Activated T-cell treated with anti-CD3 and anti-CD28 coated beads, Interleukin-2, amount 50 U/mL, for 72 hours (primary cell): ENCODE data around the gene MSI1. TPM values are rescaled to one million over a fixed set of nuclear protein-coding genes. Genes with fewer than 3 reads are reported as not detected.
A peak's percentile ranks its signal among the peaks of the same experiment; 100 is the strongest.

Source experiments
- ATAC-seq, 2 donors: fragments of 150-1000 bp; cut with Tn5 transposase; replicated peaks in 1 of 2; 2 replicates each; pipeline ENCODE4 v1.10.0; 2021; ENCODE audit warnings: moderate library complexity in 2 of 2, mild to moderate bottlenecking in 1 of 2
- DNase-seq, 2 donors: peaks; one replicate each; pipeline ENCODE4 v3.0.0; 2021 to 2022; ENCODE audit warnings: mixed read lengths in 1 of 2
- H3K27ac Mint-ChIP-seq: one replicate; pipeline ENCODE4 v1.8.0; 2022; ENCODE audit warnings: mild to moderate bottlenecking, moderate library complexity, mixed read lengths
- H3K27me3 Mint-ChIP-seq: one replicate; pipeline ENCODE4 v1.8.0; 2022; ENCODE audit warnings: low read depth, mixed read lengths
- H3K36me3 Mint-ChIP-seq, 2 donors: one replicate each; pipeline ENCODE4 v1.8.0; 2022; ENCODE audit warnings: mixed read lengths in 2 of 2, mild to moderate bottlenecking in 1 of 2; ENCODE audit not compliant: insufficient read depth in 2 of 2
- H3K4me1 Mint-ChIP-seq: one replicate; pipeline ENCODE4 v1.8.0; 2022; ENCODE audit warnings: low read depth, mixed read lengths
- H3K4me3 Mint-ChIP-seq, 2 donors: one replicate each; pipeline ENCODE4 v1.8.0; 2022; ENCODE audit warnings: mild to moderate bottlenecking in 2 of 2, mixed read lengths in 2 of 2, moderate library complexity in 2 of 2
- H3K9me3 Mint-ChIP-seq, 2 donors: one replicate each; pipeline ENCODE4 v1.8.0; 2022; ENCODE audit warnings: mixed read lengths in 2 of 2
- total RNA-seq, 2 donors: library from RNA; stranded (reverse); gene quantifications; one replicate each; pipeline ENCODE4 v1.2.3, GENCODE V29; 2022

Gene MSI1
- total RNA-seq: 1 to 10 TPM; 5.6 to 6.6 TPM

DNA sequence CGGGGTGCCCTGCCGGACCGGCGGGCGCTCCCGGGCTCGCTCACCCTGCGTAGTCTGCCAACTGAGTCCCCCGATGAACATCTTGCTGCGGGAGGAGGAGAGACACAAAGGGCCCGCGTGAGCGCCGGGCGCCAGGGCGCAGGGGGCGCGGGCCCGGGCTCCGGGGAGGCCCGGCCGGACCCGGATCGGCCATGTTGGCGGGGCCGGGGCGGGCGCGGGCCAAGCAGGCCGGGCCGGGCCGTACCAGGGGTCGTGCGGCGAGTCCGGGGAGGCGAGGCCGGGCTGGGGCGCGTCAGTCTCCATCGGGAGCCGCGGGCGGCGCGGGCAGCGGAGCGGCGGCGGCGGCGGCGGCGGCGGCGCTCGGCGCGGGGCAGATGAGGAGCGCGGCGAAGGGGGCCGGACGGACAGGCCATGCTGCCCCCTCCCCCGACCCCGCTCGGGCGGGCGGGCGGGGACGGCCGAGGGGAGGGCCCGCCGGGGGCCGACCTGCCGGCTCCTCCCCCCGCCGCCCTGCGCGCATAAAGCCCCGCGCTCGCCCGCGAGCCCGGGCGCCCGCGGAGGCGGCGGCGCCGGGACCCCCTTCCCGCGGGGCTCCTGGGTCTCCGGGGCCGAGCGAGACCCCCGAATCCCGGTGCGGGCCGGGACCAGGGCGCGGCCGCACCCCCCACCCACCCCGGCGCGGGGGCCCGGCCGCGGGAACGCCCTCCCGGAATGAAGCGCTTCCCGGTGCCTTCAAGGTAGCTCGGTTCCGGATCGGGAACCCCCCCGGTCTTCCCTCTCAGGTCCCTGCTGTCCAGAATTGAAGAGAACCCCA is at the start of gene MSI1:
TSS of gene MSI1 (minus strand) at position 376 of the 814 bp plus-strand sequence. CDS start at position 303, 73 bp downstream.
- peaks cover 1 to 4% of the 10 kb centered on the region in 2 donors for H3K36me3 Mint-ChIP-seq

DNA sequence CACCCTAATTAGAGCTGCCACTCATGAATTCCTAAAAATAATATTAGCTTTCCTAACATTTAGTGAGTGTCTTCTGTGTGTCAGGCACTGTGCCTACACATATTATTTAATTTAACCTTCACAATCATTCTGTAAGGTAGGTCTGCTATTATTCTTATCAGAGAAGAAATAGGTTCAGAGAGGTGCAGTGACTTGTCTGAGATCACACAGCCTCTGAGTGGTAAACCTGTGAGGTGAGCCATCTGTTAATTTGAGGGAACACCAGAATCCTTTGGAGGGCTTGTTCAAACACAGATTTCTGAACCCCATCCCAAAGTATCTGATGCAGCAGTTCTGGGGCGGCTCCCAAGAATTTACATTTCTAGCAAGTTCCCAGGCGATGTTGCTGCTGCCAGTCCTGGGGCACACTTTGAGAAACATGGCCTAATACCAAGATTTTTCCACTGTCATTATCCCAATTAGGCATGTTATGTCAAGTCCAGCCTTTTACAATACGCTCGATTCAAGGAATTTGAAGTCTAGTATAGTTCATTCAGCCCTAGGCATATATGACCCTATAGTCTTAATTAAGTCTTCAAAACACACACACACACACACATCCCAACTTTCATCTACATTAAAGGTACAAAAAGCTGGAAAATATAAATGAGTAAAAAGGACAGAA is 49.1 kb upstream of the MSI1 start:
- Mint-ChIP-seq H3K27me3 (no peaks in the 10 kb centered on the region), H3K4me1 (no peaks in the 10 kb centered on the region), H3K9me3 (no peaks in the 10 kb centered on the region), H3K27ac (peak overlapping the region; percentile 5), H3K4me3 (no peak overlapping the region), H3K36me3 (no peaks in the 10 kb centered on the region)
- DNase-seq (no peak), ATAC-seq (no peak)

More for the DNA sequence above, at the start of gene MSI1:
- Mint-ChIP-seq H3K4me1 (peaks cover 20% of the 10 kb centered on the region), H3K27ac (no peak within 1 kb of the TSS), H3K4me3 (peak within 1 kb of the TSS; percentile 76 to 85), H3K9me3 (no peaks in the 10 kb centered on the region), H3K27me3 (peaks cover 78% of the 10 kb centered on the region)
- peak; percentile 47 to 49 for ATAC-seq
- DNase-seq: peak in 1 of 2 donors; percentile 31

DNA sequence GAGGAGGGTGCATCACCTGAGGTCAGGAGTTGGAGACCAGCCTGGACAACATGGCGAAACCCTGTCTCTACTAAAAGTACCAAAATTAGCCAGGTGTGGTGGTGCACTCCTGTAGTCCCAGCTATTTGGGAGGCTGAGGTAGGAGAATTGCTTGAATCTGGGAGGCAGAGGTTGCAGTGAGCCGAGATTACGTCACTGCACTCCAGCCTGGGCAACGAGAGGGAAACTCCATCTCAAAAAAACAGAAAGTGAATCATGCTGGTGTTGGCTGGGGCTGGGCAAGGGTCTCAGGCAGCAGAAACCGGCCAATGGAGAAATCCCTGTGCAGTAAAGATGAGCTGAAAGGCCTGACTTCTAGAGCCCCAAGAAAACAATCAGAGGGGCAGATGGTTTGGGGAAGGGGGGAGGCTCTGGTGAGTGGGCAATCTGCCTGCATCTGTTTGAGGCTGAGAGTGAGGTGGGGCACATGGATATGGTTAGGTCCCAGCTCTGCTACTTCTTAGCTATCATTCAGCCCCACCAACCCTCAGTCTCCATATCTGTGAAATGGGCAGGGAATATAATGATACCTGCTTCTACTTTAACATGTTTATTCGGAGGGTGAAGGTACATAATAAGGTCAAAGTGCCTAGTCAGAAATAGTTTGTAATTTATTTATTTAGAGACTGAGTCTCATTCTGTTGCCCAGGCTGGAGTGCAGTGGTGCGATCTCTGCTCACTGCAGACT is 47.7 kb upstream of the MSI1 start:
- no peak overlapping the region for H3K4me3 Mint-ChIP-seq
- no peaks in the 10 kb centered on the region for H3K4me1 Mint-ChIP-seq
- no peaks in the 10 kb centered on the region for H3K9me3 Mint-ChIP-seq
- DNase-seq: no peak
- no peak for ATAC-seq
- H3K36me3 Mint-ChIP-seq: no peaks in the 10 kb centered on the region
- H3K27me3 Mint-ChIP-seq: peaks cover 5% of the 10 kb centered on the region
- H3K27ac Mint-ChIP-seq: no peak overlapping the region

DNA sequence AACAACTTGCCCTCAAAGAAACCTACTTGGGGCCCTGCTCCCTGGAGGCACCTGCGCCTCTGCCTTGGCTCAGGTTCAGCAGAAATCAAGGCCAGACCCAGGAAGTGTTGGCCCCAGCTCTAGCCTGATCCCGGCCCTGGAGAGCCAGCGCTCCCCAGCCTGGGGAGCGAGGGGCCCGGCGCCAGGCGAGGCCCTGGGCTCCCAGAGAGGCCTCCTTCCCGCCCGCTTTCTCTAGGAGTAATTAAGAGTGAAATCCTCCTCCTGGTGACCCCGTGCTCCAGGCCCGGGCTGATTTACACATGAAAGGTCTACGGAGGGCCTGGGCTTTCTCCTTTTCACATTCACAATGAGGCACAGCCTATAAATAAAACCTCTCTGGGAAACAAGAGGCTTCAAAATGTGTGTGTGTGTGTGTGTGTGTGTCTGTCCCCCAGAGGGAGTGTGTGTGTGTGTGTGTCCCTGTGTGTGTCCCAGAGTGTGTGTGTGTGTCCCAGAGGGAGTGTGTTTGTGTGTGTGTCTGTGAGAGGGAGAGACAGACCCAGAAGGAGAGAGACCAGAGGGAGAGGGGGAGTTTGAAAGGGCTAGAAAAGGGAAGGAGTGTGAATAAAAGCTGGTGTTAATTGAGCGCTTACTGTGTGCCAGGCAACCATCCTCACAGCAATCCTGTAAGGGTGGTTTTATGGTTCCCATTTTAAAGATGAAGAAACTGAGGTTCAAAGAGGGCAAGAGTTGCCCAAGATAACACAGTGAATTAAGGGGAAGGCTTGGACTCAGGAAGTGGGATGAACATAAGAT is 45.1 kb upstream of the MSI1 start:
- Mint-ChIP-seq H3K4me1 (no peaks in the 10 kb centered on the region), H3K27ac (no peak overlapping the region), H3K27me3 (peaks cover 5% of the 10 kb centered on the region), H3K4me3 (no peak overlapping the region), H3K9me3 (no peaks in the 10 kb centered on the region), H3K36me3 (no peaks in the 10 kb centered on the region)
- ATAC-seq (no peak), DNase-seq (no peak)

DNA sequence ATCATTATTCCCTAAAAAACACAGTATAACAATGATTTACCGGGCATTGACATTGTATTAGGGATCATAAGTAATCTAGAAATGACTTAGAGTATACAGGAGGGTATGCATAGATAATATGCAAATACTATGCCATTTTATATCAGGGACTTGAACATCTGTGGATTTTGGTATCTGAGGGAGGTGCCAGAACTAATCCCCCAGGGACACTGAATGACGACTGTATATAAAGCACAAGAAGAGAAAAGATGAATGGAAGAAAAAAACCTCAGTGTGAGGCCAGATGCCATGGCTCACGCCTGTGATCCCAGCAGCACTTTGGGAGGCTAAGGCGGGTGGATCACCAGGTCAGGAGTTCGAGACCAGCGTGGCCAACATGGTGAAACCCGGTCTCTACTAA is 43.5 kb upstream of the MSI1 start:
- Mint-ChIP-seq H3K27ac (no peak overlapping the region), H3K9me3 (no peaks in the 10 kb centered on the region), H3K27me3 (peaks cover 5% of the 10 kb centered on the region), H3K4me3 (no peak overlapping the region), H3K36me3 (no peaks in the 10 kb centered on the region), H3K4me1 (no peaks in the 10 kb centered on the region)
- ATAC-seq (no peak), DNase-seq (no peak)

DNA sequence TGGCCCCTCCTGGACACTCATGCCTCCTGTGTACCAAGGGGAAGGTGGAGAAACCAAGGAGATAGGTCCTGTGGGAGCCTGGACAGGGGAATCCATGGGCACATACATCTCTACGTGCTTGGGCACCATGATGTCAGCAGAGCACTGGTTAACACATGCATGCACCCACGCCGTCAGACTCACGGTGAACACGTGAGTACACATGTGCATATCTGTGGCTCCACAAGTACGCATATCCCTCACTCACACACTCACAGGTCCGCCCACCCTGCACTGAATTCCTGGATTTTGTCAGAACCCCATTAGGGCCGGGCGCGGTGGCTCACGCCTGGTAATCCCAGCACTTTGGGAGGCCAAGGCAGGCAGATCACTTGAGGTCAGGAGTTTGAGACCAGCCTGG is 39.8 kb upstream of the MSI1 start:
- Mint-ChIP-seq H3K4me3 (no peak overlapping the region), H3K36me3 (no peaks in the 10 kb centered on the region), H3K27me3 (peaks cover 5% of the 10 kb centered on the region), H3K9me3 (no peaks in the 10 kb centered on the region), H3K4me1 (no peaks in the 10 kb centered on the region), H3K27ac (no peak overlapping the region)
- DNase-seq (no peak), ATAC-seq (no peak)

DNA sequence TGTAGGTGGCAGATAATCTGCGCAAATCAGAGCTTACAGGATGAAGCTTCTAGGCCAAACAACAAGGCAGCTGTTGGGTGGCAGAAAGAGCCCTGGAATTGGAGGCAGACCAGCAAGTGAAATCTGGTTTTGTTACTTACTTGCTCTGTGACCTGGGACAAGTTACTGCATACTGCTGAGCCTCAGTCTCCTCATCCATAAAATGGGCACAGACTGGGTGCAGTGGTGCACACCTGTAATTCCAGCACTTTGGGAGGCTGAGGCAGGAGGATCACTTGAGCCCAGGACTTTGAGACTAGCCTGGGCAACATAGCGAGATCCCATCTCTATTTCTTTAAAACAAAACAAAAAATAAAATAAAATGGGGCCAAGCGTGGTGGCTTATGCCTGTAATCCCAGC is 37.6 kb upstream of the MSI1 start:
- Mint-ChIP-seq H3K36me3 (no peaks in the 10 kb centered on the region), H3K4me3 (no peak overlapping the region), H3K27ac (no peak overlapping the region), H3K27me3 (no peaks in the 10 kb centered on the region), H3K4me1 (no peaks in the 10 kb centered on the region), H3K9me3 (no peaks in the 10 kb centered on the region)
- DNase-seq (no peak), ATAC-seq (no peak)

DNA sequence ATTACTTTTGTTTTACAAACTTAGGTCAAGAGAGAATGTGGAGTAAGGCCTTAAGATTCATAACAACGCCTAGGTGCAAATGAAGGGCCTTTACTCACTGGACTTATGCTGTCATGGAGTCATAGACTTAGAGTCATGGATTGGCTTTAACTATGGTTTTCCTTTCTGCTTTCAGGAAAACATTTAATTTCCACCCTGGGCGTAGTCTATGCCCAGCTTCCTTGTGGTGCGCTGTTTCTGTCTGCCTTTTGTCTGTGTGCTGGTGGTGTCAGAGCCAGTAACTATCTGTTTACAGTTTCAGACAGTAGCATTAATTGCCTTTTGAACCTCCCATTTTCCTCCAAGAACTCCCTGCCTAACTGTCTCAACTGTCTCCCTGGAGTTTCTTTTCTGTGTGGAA is 37.1 kb upstream of the MSI1 start:
- H3K4me3 Mint-ChIP-seq: no peak overlapping the region
- no peak for DNase-seq
- H3K36me3 Mint-ChIP-seq: no peaks in the 10 kb centered on the region
- H3K27ac Mint-ChIP-seq: no peak overlapping the region
- H3K27me3 Mint-ChIP-seq: no peaks in the 10 kb centered on the region
- H3K4me1 Mint-ChIP-seq: no peaks in the 10 kb centered on the region
- H3K9me3 Mint-ChIP-seq: no peaks in the 10 kb centered on the region
- no peak for ATAC-seq

DNA sequence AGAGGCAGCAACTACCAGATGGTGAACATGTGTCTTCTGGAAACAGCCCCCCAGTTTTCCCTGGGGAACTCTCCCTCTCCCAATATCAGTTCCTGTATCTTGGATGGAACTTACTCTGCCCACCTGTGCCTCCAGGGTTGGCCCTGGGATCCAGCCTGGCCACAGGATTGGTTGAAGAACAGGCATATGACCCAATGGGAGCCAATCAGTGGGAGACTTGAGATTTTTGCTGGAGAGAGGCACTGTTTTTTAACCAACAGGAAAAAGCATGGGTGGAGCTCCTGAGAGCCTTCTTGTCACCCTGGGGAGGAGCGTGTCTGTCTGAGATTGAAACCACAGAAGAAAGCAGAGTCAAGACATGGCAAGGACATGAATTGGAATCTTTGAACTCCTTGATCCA is 35.3 kb upstream of the MSI1 start:
- ATAC-seq: no peak
- Mint-ChIP-seq H3K4me3 (no peak overlapping the region), H3K4me1 (peaks cover 6% of the 10 kb centered on the region), H3K9me3 (no peaks in the 10 kb centered on the region), H3K27ac (no peak overlapping the region), H3K27me3 (peaks cover 14% of the 10 kb centered on the region), H3K36me3 (no peaks in the 10 kb centered on the region)
- no peak for DNase-seq

DNA sequence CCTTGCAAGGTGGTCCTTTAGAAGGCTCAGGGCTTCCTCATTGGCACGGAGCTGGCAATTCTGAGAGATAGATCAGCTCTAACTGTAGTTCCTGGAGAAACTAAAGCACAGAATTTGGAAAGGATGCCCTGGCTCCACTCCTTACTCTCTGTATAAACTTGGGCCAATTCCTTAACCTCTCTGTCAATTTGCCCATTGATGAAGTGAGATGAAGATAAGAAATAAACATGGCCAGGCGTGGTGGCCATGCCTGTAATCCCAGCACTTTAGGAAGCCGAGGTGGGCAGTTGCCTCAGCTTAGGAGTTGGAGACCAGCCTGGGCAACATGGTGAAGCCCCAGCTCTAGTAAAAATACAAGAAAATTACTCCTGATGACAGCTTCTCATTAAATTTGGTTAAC is 34.9 kb upstream of the MSI1 start:
- ATAC-seq (no peak), DNase-seq (no peak)
- H3K4me1 Mint-ChIP-seq: peaks cover 6% of the 10 kb centered on the region
- H3K36me3 Mint-ChIP-seq: no peaks in the 10 kb centered on the region
- peaks cover 14% of the 10 kb centered on the region for H3K27me3 Mint-ChIP-seq
- H3K27ac Mint-ChIP-seq: no peak overlapping the region
- H3K9me3 Mint-ChIP-seq: no peaks in the 10 kb centered on the region
- H3K4me3 Mint-ChIP-seq: no peak overlapping the region

DNA sequence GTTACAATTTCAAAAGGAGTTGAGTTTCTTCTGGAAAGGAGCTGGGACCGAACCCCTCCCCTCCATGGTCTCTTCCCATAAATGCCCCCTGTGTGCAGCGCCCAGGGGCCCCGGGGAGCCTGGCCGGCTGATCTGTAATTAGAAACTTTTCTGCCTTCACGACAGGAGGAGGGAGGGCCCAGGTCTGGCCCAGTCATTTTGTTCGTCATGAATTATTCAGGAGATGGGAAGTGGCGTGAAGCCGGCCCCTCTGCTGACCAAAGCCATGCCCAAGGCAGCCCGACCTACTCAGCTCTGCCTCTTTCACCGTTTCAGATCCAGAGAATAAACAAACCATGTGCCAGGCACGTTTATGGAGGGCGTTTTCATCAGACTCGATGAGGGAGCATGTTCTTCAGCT is 33.3 kb upstream of the MSI1 start:
- ATAC-seq (no peak), DNase-seq (no peak)
- no peak overlapping the region for H3K27ac Mint-ChIP-seq
- peaks cover 6% of the 10 kb centered on the region for H3K4me1 Mint-ChIP-seq
- H3K27me3 Mint-ChIP-seq: peaks cover 23% of the 10 kb centered on the region
- H3K4me3 Mint-ChIP-seq: no peak overlapping the region
- H3K36me3 Mint-ChIP-seq: no peaks in the 10 kb centered on the region
- H3K9me3 Mint-ChIP-seq: no peaks in the 10 kb centered on the region

DNA sequence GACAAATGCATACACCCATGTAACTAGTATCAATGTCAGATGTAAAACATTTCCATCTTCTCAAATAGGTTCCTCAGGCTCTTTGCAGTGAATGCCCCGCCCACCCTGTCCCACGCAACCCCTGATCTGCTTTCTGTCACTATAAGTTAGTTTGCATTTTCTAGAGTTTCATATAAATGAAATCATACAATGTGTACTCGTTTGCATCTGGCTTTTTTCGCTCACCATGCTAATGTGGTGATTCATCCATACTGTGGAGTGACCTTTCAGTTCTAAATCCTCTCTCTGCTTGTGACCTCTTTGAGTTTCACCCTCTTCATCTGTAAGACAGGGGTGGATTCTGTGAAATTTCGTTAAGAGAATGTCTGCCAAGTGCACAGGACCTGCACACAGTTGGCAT is 30.6 kb upstream of the MSI1 start:
- Mint-ChIP-seq H3K4me3 (no peak overlapping the region), H3K4me1 (peaks cover 6% of the 10 kb centered on the region), H3K9me3 (no peaks in the 10 kb centered on the region), H3K27me3 (peaks cover 43% of the 10 kb centered on the region), H3K36me3 (no peaks in the 10 kb centered on the region), H3K27ac (no peak overlapping the region)
- DNase-seq (no peak), ATAC-seq (peak; percentile 20 to 65)
